H1 (cell line): ENCODE results near the gene TNRC6B. TPM values are rescaled to one million over a fixed set of nuclear protein-coding genes. Genes with fewer than 3 reads are reported as not detected.

ENCODE experiments used
- CHD7 ChIP-seq: fragments of 300-600 bp; sonication (generic); IDR thresholded peaks from 2 replicates; pipeline ENCODE4 v1.7.1; 2012; ENCODE audit warnings: low read length, moderate library complexity, mild to moderate bottlenecking, inconsistent platforms; ENCODE audit not compliant: insufficient replicate concordance
- CTBP2 ChIP-seq: IDR thresholded peaks from 2 replicates; pipeline ENCODE4 v1.7.0; 2011; ENCODE audit warnings: borderline replicate concordance, mild to moderate bottlenecking, moderate library complexity, mixed read lengths, low read length; ENCODE audit not compliant: insufficient read depth, insufficient read length
- MAX ChIP-seq: IDR thresholded peaks from 2 replicates; pipeline ENCODE4 v1.6.1; 2012; ENCODE audit warnings: inconsistent platforms
- POU5F1 ChIP-seq: IDR thresholded peaks from 2 replicates; pipeline ENCODE4 v1.6.1; 2011; ENCODE audit warnings: low read depth, mild to moderate bottlenecking, low read length, moderate library complexity
- RXRA ChIP-seq: IDR thresholded peaks from 2 replicates; pipeline ENCODE4 v1.6.1; 2011; ENCODE audit warnings: low read depth, mild to moderate bottlenecking, low read length, moderate library complexity; ENCODE audit not compliant: insufficient read depth
- SRF ChIP-seq: IDR thresholded peaks from 2 replicates; pipeline ENCODE4 v1.6.1; 2011; ENCODE audit warnings: mild to moderate bottlenecking, low read depth, low read length, moderate library complexity
- TAF1 ChIP-seq: IDR thresholded peaks from 2 replicates; pipeline ENCODE4 v1.6.1; 2011; ENCODE audit warnings: mild to moderate bottlenecking, low read depth, low read length
- TAF7 ChIP-seq: optimal IDR thresholded peaks from 2 replicates; pipeline ENCODE3; 2011; ENCODE audit warnings: low read depth, mild to moderate bottlenecking, inconsistent platforms, low read length, moderate library complexity, borderline replicate concordance
- TBP ChIP-seq: IDR thresholded peaks from 2 replicates; pipeline ENCODE4 v1.6.1; 2011; ENCODE audit warnings: low read depth, low read length, improper control_type of control experiment
- YY1 ChIP-seq: IDR thresholded peaks from 2 replicates; pipeline ENCODE4 v1.6.1; 2011; ENCODE audit warnings: low read depth, mild to moderate bottlenecking, low read length
- polyA plus RNA-seq, 7 experiments: library from polyadenylated mRNA; depleted of rRNA in 3 of 7; stranded (reverse) in 5 of 7; unstranded in 2 of 7; fragments of >200 nt in 5 of 7; fragments of 200-250 nt in 2 of 7; gene quantifications; 1 replicate in 5 of 7; 2 replicates in 1 of 7; 4 replicates in 1 of 7; pipeline versions ENCODE4 v1.2.1 to v1.2.3, GENCODE V29; 2011 to 2013; ENCODE audit warnings: missing spikeins in 2 of 7, mixed read lengths in 2 of 7
- total RNA-seq: library from RNA; stranded (reverse); fragmentation: NEBNext Ultra II Directional; extraction: Animal tissue kit (Norgen Biotek cat#: 25700); gene quantifications from 2 replicates; pipeline ENCODE4 v1.2.1, GENCODE V29; 2021
- TF ChIP-seq, protein P1 (sequence below): IDR thresholded peaks from 2 replicates; pipeline ENCODE4 v1.6.1; 2011; ENCODE audit warnings: low read length, improper control_type of control experiment

TNRC6B gene
- total and polyA plus RNA-seq, 2 of the 8 experiments (the other 6 are each of a cell fraction or from before 2014, with no cell fraction given) = 12.5 to 48.9 TPM

- TF ChIP-seq CHD7 = no peak
- TF ChIP-seq TBP = no peak
- TF ChIP-seq SRF = no peak
- TF ChIP-seq CTBP2 = no peak
- no peak for TF ChIP-seq TAF1
- no peak for TF ChIP-seq RXRA
- no peak for TF ChIP-seq YY1
- no peak for TF ChIP-seq MAX
- TF ChIP-seq, protein P1, sequence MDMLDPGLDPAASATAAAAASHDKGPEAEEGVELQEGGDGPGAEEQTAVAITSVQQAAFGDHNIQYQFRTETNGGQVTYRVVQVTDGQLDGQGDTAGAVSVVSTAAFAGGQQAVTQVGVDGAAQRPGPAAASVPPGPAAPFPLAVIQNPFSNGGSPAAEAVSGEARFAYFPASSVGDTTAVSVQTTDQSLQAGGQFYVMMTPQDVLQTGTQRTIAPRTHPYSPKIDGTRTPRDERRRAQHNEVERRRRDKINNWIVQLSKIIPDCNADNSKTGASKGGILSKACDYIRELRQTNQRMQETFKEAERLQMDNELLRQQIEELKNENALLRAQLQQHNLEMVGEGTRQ = no peak
- TF ChIP-seq POU5F1 = no peak
- no peak for TF ChIP-seq TAF7
Observed at GRCh38 chr22:40294696-40295095, 117.0 kb downstream of the TNRC6B start (continued).
